Neural crest cell (in vitro differentiated cells): ENCODE results near the gene P2RY1. TPM values are rescaled to one million over a fixed set of nuclear protein-coding genes. Genes with fewer than 3 reads are reported as not detected.

Experiments
- DNase-seq: peaks from one replicate; pipeline ENCODE4 v3.0.0; 2021; ENCODE audit warnings: low read depth, mixed read lengths, low spot score
- H3K27ac Mint-ChIP-seq: one replicate; pipeline ENCODE4 v1.8.0; 2021; ENCODE audit warnings: mild to moderate bottlenecking, mixed read lengths; ENCODE audit not compliant: unreplicated experiment
- H3K27me3 Mint-ChIP-seq: 2 replicates; pipeline ENCODE4 v1.8.0; 2021; ENCODE audit warnings: low read depth, mild to moderate bottlenecking, mixed read lengths
- H3K36me3 Mint-ChIP-seq: 2 replicates; pipeline ENCODE4 v1.8.0; 2021; ENCODE audit warnings: low read depth, mild to moderate bottlenecking, mixed read lengths
- H3K4me1 Mint-ChIP-seq: 2 replicates; pipeline ENCODE4 v1.8.0; 2021; ENCODE audit warnings: mixed read lengths
- H3K4me3 Mint-ChIP-seq: one replicate; pipeline ENCODE4 v1.8.0; 2021; ENCODE audit warnings: mild to moderate bottlenecking, mixed read lengths
- H3K9me3 Mint-ChIP-seq: 2 replicates; pipeline ENCODE4 v1.8.0; 2021; ENCODE audit warnings: mixed read lengths
- total RNA-seq: library from RNA; stranded (reverse); gene quantifications from 2 replicates; pipeline ENCODE4 v1.2.1, GENCODE V29; 2021
- TF ChIP-seq, protein P1 (sequence below): fragments of 200-600 bp; sonication (generic); conservative IDR thresholded peaks from 2 replicates; pipeline ENCODE4 v1.5.0; 2021; ENCODE audit warnings: antibody characterized with exemption, mild to moderate bottlenecking

The P2RY1 gene
- total RNA-seq, 1 donor from 2014 or later = 9.0 TPM

DNA sequence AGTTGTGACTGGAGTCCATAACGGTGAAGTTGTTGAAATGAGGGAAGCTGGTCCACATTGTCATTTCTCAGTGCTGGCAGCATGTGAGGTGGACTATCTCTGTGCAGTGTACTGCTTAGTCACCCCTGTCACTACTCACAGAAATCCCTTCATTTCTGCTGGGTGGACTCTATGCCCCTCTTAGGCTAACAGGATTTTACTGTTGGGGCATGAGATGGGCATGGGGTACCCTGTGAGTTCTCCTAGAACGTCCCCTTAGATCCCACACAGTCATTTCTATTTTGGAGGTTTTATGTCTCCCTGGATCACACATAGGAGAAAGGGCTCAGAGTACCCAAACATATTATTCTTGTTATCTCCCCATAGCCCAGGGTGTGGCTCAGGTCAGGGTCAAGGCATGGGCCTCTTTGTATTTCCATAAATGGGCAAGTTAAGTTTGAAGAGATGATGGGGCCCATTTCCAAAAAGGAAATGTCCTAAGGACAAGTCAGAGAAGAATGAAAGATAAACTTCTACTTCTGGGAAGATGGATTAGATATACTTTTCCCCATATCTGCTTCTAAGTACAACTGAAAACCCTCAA is 15.2 kb downstream of the P2RY1 start:
- DNase-seq = no peak
- H3K36me3 Mint-ChIP-seq = peaks cover 9% of the 10 kb centered on the region
- TF ChIP-seq, protein P1, sequence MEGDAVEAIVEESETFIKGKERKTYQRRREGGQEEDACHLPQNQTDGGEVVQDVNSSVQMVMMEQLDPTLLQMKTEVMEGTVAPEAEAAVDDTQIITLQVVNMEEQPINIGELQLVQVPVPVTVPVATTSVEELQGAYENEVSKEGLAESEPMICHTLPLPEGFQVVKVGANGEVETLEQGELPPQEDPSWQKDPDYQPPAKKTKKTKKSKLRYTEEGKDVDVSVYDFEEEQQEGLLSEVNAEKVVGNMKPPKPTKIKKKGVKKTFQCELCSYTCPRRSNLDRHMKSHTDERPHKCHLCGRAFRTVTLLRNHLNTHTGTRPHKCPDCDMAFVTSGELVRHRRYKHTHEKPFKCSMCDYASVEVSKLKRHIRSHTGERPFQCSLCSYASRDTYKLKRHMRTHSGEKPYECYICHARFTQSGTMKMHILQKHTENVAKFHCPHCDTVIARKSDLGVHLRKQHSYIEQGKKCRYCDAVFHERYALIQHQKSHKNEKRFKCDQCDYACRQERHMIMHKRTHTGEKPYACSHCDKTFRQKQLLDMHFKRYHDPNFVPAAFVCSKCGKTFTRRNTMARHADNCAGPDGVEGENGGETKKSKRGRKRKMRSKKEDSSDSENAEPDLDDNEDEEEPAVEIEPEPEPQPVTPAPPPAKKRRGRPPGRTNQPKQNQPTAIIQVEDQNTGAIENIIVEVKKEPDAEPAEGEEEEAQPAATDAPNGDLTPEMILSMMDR = no peak
- peaks cover 20% of the 10 kb centered on the region for H3K9me3 Mint-ChIP-seq
- H3K4me1 Mint-ChIP-seq = no peaks in the 10 kb centered on the region
- H3K27me3 Mint-ChIP-seq = no peaks in the 10 kb centered on the region
- no peak overlapping the region for H3K4me3 Mint-ChIP-seq
- no peak overlapping the region for H3K27ac Mint-ChIP-seq

DNA sequence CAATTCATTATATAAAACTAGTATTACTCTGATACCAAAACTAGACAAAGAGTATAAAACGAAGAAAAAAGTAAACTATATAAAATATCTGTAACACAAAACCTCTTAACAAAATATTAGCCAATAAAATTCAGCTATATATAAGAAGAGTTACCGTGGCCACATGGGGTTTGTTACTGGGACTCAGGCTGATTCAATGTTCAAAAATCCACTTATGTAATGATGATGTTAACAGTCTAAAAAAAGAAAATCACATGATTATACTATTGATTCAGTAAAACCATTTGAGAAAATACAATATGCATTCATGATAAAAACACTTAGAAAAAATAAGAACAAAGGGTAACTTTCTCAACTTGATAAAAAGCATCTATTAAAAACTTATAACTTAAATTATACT is 18.3 kb downstream of the P2RY1 start:
- TF ChIP-seq, protein P1 = no peak
- Mint-ChIP-seq H3K9me3 (peaks cover 19% of the 10 kb centered on the region), H3K27ac (no peak overlapping the region), H3K36me3 (peaks cover 2% of the 10 kb centered on the region), H3K4me3 (no peak overlapping the region), H3K4me1 (peaks cover 10% of the 10 kb centered on the region), H3K27me3 (no peaks in the 10 kb centered on the region)
- no peak for DNase-seq

DNA sequence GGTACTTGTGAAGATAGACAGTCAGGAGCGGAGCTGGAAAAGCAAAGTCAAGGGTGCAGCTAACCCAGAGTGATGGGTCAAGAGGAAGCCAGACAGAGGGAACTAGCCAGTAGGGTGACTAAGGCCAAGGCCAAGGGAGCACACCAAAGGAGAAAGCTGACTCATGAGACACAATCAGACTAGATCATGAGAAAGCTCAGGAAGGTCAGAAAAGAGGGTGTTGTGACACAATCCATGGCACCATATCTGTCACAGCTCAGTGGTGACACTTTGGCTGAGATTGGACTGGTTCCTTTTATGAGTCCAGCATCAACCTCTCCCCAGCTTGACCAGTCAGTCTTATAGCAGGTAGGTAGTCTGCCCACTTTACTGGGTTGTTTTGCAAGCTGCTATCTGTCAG is 22.2 kb downstream of the P2RY1 start:
- Mint-ChIP-seq H3K27me3 (no peaks in the 10 kb centered on the region), H3K4me3 (no peak overlapping the region), H3K36me3 (no peaks in the 10 kb centered on the region), H3K4me1 (peaks cover 17% of the 10 kb centered on the region), H3K27ac (peak overlapping the region; percentile 10), H3K9me3 (peaks cover 5% of the 10 kb centered on the region)
- no peak for DNase-seq
- TF ChIP-seq, protein P1 = no peak

DNA sequence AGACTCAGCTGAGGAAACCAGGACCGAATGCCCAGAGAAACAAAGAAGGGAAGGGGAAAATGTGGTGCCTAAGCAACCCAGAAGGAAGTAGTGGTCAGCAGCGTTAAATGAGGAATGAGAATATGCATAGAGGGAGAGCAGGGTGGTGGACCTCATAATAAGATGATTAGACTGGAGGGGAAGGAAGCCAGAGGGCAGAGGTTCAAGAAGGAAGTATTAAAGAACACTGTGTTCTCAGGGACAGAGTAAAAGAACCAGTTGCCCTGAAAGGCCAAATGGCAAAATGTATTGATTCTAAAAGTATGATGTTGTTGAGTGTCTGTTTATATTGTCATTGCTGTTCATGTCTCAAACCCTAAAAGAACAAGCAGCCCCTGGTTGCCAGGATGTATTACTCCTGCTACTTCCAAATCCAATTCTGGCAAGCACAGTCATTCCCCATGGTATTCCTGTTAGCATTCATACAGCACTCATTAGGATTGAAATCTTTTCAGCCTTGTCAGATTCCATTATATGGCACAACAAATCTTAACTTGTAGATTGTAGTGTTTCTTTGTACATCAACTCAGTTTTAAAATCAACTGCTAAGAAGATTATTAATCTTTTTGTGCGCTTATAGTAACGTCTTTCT is 23.4 kb downstream of the P2RY1 start:
- H3K36me3 Mint-ChIP-seq = no peaks in the 10 kb centered on the region
- peaks cover 5% of the 10 kb centered on the region for H3K9me3 Mint-ChIP-seq
- TF ChIP-seq, protein P1 = no peak
- H3K4me1 Mint-ChIP-seq = peaks cover 17% of the 10 kb centered on the region
- no peak for DNase-seq
- H3K4me3 Mint-ChIP-seq = peak overlapping the region; percentile 18
- H3K27ac Mint-ChIP-seq = peak overlapping the region; percentile 50
- no peaks in the 10 kb centered on the region for H3K27me3 Mint-ChIP-seq

DNA sequence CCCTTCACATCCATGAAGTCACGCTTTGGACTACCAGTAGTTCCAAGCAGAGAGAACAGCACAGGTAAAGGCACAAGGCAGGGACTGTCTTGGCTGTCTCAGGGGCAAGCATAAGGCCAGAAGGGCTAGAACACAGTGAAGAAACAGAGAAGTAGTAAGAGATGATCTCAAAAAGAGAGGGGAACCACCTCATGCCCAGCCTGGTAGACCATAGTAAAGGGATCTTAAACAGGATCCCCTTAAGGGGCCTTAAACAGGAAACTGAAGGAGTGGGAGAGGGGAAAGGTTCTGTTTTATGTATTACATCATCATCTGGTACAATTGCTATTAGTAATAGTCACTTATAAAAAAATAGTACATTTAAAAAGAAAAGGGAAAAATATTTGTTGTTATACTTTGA is 25.8 kb downstream of the P2RY1 start:
- Mint-ChIP-seq H3K4me3 (no peak overlapping the region), H3K9me3 (peaks cover 3% of the 10 kb centered on the region), H3K36me3 (no peaks in the 10 kb centered on the region), H3K4me1 (peaks cover 17% of the 10 kb centered on the region), H3K27ac (no peak overlapping the region), H3K27me3 (no peaks in the 10 kb centered on the region)
- no peak for DNase-seq
- TF ChIP-seq, protein P1 = no peak
